Peyer's patch (tissue), 4 donors: ENCODE data around the gene ATP1A1. TPM values are rescaled to one million over a fixed set of nuclear protein-coding genes. Genes with fewer than 3 reads are reported as not detected.

Experiments
- DNase-seq, 3 donors: peaks; one replicate each; pipeline ENCODE4 v3.0.0-alpha.2; 2017 to 2019
- H3K27ac ChIP-seq, 4 donors: fragments of 200-600 bp; sonication (generic); one replicate each; pipeline ENCODE4 v1.5.1; 2016 to 2019
- H3K27me3 ChIP-seq, 2 donors: fragments of 200-600 bp; sonication (generic); one replicate each; pipeline ENCODE4 v1.5.1; 2019
- H3K36me3 ChIP-seq, 3 donors: fragments of 200-600 bp; sonication (generic); one replicate each; pipeline ENCODE4 v1.5.1; 2016 to 2019
- H3K4me1 ChIP-seq, 4 donors: fragments of 200-600 bp; sonication (generic); one replicate each; pipeline ENCODE4 v1.5.1; 2016 to 2019
- H3K4me3 ChIP-seq, 4 donors: fragments of 200-600 bp; sonication (generic); 1 replicate in 3 of 4; 2 replicates in 1 of 4; pipeline ENCODE4 v1.5.1; 2016 to 2019; ENCODE audit warnings: mild to moderate bottlenecking in 1 of 4
- H3K9me3 ChIP-seq, 4 donors: fragments of 200-600 bp; sonication (generic); one replicate each; pipeline ENCODE4 v1.5.1; 2016 to 2019; ENCODE audit warnings: mild to moderate bottlenecking in 1 of 4
- POLR2A ChIP-seq, 2 donors: fragments of 450-650 bp; IDR thresholded peaks; one replicate each; pipeline ENCODE4 v1.5.1; 2017; ENCODE audit warnings: antibody characterized with exemption in 2 of 2, mild to moderate bottlenecking in 2 of 2, moderate library complexity in 2 of 2
- total RNA-seq, 4 donors: library from RNA; depleted of rRNA; stranded (reverse); fragments of >200 nt; gene quantifications; one replicate each; pipeline ENCODE4 v1.1.0, GENCODE V29; 2016
- TF ChIP-seq, protein P1 (sequence below), 6 experiments: fragments of 450-650 bp in 4 of 6; fragments of 200-600 bp in 2 of 6; sonication (generic) in 1 of 6; IDR thresholded peaks; one replicate each; pipeline ENCODE4 v1.5.1; 2017 to 2019; ENCODE audit warnings: antibody characterized with exemption in 6 of 6, mild to moderate bottlenecking in 3 of 6, moderate library complexity in 1 of 6

Gene ATP1A1
- total RNA-seq, 4 donors from 2014 or later = 229 to 4,700 (median 2,986) TPM

DNA sequence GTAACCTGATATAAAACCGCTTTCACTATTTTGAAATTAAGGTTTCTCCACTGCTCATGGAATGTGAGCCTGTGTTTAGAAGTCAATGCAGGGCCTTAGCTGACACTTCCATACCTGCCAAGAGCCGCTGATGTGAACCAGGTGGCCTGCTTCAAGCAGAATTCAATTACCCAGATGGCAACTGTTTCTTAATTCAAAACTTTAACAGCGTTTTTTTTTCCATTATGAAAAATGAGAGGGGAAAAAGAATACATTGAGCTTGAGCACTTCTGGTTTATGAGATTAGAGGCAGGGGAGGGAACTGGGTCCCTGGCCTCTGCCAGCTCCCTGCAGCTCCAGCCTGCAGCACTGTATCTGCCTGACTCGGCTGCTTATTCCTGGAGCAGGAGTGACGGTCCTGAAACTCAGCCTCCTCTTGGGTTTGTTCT is 7.7 kb upstream of the ATP1A1 start:
- Histone ChIP-seq H3K4me3 (no peak overlapping the region), H3K4me1 (peaks cover 0 to 10% (median 0%) of the 10 kb centered on the region in 4 donors), H3K36me3 (no peaks in the 10 kb centered on the region), H3K27ac (no peak overlapping the region), H3K27me3 (no peaks in the 10 kb centered on the region), H3K9me3 (no peaks in the 10 kb centered on the region)
- DNase-seq = no peak
- TF ChIP-seq, protein P1, sequence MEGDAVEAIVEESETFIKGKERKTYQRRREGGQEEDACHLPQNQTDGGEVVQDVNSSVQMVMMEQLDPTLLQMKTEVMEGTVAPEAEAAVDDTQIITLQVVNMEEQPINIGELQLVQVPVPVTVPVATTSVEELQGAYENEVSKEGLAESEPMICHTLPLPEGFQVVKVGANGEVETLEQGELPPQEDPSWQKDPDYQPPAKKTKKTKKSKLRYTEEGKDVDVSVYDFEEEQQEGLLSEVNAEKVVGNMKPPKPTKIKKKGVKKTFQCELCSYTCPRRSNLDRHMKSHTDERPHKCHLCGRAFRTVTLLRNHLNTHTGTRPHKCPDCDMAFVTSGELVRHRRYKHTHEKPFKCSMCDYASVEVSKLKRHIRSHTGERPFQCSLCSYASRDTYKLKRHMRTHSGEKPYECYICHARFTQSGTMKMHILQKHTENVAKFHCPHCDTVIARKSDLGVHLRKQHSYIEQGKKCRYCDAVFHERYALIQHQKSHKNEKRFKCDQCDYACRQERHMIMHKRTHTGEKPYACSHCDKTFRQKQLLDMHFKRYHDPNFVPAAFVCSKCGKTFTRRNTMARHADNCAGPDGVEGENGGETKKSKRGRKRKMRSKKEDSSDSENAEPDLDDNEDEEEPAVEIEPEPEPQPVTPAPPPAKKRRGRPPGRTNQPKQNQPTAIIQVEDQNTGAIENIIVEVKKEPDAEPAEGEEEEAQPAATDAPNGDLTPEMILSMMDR (IDR thresholded peaks at IDR 0.05) = no peak
- TF ChIP-seq POLR2A (IDR thresholded peaks at IDR 0.05) = no peak

DNA sequence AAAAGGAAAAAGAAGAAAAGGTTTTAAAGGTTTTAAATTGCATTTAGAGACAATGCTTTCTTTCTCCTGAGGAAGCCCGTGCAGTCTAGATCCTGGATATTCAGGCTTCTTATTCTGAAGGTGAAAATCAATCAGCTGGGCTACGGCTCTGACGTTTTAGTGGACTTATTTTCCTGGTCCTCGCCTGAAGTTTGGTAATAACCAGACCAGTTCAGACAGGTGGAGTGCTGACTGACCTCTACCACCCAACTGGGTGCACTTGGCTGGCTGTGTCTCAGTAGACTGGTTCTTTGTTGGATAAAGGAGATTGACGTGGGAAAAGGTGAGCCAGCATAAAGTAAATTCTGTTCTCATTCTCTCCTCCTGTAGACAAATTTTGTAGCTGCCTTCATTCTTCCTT is 7.2 kb upstream of the ATP1A1 start:
- Histone ChIP-seq H3K4me3 (no peak overlapping the region), H3K36me3 (no peaks in the 10 kb centered on the region), H3K4me1 (peaks cover 0 to 10% (median 0%) of the 10 kb centered on the region in 4 donors), H3K9me3 (no peaks in the 10 kb centered on the region), H3K27ac (no peak overlapping the region), H3K27me3 (no peaks in the 10 kb centered on the region)
- no peak for DNase-seq
- TF ChIP-seq, protein P1 (IDR thresholded peaks at IDR 0.05) = no peak
- TF ChIP-seq POLR2A (IDR thresholded peaks at IDR 0.05) = no peak

DNA sequence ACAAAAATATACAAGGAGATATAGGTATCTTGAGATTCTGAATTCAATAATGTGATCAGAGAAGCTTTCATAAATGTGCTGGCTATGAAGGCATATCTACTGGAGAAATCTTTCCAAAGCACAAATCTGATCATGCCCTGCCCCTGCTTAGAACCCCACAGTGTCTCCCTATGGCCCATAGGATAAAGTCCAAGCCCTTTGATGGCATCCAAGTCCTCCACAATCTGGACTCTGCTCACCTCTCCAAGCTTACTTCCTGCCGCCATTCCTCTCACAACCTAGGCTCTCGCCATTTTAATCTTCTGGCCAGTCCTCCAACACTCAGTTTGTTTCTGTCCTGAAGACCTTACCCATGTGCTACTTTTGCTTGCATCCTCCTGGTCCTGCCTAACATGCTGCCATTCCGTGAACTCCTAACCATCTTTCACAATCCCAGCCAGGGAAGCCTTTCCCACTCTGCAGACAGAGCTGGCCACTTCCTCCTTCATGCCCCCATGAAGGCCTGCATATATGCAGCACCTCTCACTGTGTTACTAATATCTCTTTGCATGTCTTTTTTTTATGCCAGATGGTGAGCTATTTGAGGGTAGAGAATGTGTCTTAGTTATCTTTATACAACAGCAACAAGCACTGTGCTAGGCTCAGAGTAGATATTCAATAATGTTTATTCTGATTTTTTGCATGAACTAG is 5.6 kb upstream of the ATP1A1 start:
- DNase-seq = peak in 1 of 3 donors; percentile 62
- H3K27ac ChIP-seq = no peak overlapping the region
- no peak overlapping the region for H3K4me3 ChIP-seq
- H3K27me3 ChIP-seq = no peaks in the 10 kb centered on the region
- H3K36me3 ChIP-seq = no peaks in the 10 kb centered on the region
- H3K4me1 ChIP-seq = peaks cover 0 to 14% (median 0%) of the 10 kb centered on the region in 4 donors
- TF ChIP-seq, protein P1 (IDR thresholded peaks at IDR 0.05) = no peak
- no peak for TF ChIP-seq POLR2A (IDR thresholded peaks at IDR 0.05)
- H3K9me3 ChIP-seq = no peaks in the 10 kb centered on the region

DNA sequence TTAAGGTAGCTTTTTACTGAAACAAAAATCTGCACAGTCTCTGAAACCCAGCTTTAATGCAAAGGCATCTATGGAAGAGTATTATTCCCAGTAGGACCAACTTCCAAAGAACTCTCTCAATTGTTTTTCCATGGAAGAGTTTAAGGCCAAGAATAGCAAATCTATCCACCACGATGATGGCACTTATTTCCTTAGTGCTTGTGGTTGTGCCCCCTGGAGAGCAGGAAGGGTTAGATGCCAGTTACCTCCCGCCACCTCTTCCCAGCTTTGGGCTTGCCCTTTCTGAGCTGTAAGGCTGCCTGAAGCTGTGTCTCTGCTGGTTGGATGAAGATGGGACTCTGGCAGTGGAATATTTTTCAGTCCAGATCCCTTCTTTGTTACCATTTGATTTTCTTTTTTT is 4.8 kb upstream of the ATP1A1 start:
- no peak overlapping the region for H3K27ac ChIP-seq
- H3K4me1 ChIP-seq = peaks cover 0 to 15% (median 0%) of the 10 kb centered on the region in 4 donors
- no peaks in the 10 kb centered on the region for H3K27me3 ChIP-seq
- H3K9me3 ChIP-seq = no peaks in the 10 kb centered on the region
- H3K36me3 ChIP-seq = no peaks in the 10 kb centered on the region
- TF ChIP-seq, protein P1 (IDR thresholded peaks at IDR 0.05) = no peak
- no peak for TF ChIP-seq POLR2A (IDR thresholded peaks at IDR 0.05)
- H3K4me3 ChIP-seq = no peak overlapping the region
- no peak for DNase-seq

DNA sequence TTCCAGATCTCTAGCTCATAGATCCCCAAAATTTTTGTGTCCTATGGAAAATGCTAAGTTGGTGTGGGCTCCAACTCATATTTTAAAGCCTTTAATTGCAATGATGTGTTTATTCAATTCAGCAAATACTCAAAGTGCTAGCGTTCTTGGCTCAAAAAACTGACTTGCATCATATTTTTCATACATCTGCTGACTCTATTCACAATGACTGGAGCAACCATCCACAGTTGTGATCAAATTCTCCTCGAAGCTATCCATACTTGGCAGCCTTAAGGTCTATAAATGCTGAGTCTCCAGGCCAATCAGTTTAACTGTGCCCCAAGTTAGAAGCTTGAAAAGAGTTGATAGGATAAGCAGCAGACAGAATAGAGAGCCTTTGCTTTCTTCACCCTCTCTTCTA is 2.9 kb upstream of the ATP1A1 start:
- no peak for TF ChIP-seq POLR2A (IDR thresholded peaks at IDR 0.05)
- TF ChIP-seq, protein P1 (IDR thresholded peaks at IDR 0.05) = no peak
- Histone ChIP-seq H3K36me3 (no peaks in the 10 kb centered on the region), H3K4me3 (no peak overlapping the region), H3K27ac (no peak overlapping the region), H3K9me3 (no peaks in the 10 kb centered on the region), H3K4me1 (peaks cover 0 to 23% (median 4%) of the 10 kb centered on the region in 4 donors), H3K27me3 (no peaks in the 10 kb centered on the region)
- no peak for DNase-seq
